Tibial artery (tissue), 4 donors: ENCODE measurements around the gene KCNT1.

Experiments
- DNase-seq, 2 donors: peaks; one replicate each; pipeline ENCODE4 v3.0.0-alpha.2; 2019
- H3K27ac ChIP-seq, 2 donors: fragments of 200-600 bp; sonication (generic) in 1 of 2; 1 replicate in 1 of 2; 2 replicates in 1 of 2; pipeline ENCODE4 v1.5.1; 2018 to 2019; ENCODE audit warnings: mild to moderate bottlenecking in 1 of 2
- H3K27me3 ChIP-seq, 2 donors: fragments of 200-600 bp; sonication (generic) in 1 of 2; one replicate each; pipeline versions ENCODE4 v1.5.1 to v1.6.0; 2016 to 2019
- H3K36me3 ChIP-seq, 3 donors: fragments of 200-600 bp; sonication (generic) in 2 of 3; one replicate each; pipeline ENCODE4 v1.5.1; 2016 to 2019; ENCODE audit warnings: mild to moderate bottlenecking in 2 of 3
- H3K4me1 ChIP-seq, 4 donors: fragments of 200-600 bp; sonication (generic) in 2 of 4; 1 replicate in 3 of 4; 2 replicates in 1 of 4; pipeline ENCODE4 v1.5.1; 2016 to 2019
- H3K4me3 ChIP-seq, 2 donors: fragments of 200-600 bp; sonication (generic) in 1 of 2; 1 replicate in 1 of 2; 2 replicates in 1 of 2; pipeline ENCODE4 v1.5.1; 2018 to 2019; ENCODE audit warnings: mild to moderate bottlenecking in 2 of 2
- H3K9me3 ChIP-seq, 3 donors: fragments of 200-600 bp; sonication (generic) in 1 of 3; one replicate each; pipeline ENCODE4 v1.5.1; 2016 to 2019
- intact Hi-C: fragments of 100-400 bp; cut with DNase I; formaldehyde crosslinking; loops from one replicate; pipeline ENCODE4 v1.15.0; 2023; ENCODE audit warnings: low total_unique reads
- TF ChIP-seq, protein P1 (sequence below), 2 experiments: fragments of 200-600 bp in 1 of 2; fragments of 450-650 bp in 1 of 2; IDR thresholded peaks; one replicate each; pipeline ENCODE4 v1.5.1; 2017 to 2019; ENCODE audit warnings: antibody characterized with exemption in 2 of 2, mild to moderate bottlenecking in 1 of 2, moderate library complexity in 1 of 2

The KCNT1 gene

DNA sequence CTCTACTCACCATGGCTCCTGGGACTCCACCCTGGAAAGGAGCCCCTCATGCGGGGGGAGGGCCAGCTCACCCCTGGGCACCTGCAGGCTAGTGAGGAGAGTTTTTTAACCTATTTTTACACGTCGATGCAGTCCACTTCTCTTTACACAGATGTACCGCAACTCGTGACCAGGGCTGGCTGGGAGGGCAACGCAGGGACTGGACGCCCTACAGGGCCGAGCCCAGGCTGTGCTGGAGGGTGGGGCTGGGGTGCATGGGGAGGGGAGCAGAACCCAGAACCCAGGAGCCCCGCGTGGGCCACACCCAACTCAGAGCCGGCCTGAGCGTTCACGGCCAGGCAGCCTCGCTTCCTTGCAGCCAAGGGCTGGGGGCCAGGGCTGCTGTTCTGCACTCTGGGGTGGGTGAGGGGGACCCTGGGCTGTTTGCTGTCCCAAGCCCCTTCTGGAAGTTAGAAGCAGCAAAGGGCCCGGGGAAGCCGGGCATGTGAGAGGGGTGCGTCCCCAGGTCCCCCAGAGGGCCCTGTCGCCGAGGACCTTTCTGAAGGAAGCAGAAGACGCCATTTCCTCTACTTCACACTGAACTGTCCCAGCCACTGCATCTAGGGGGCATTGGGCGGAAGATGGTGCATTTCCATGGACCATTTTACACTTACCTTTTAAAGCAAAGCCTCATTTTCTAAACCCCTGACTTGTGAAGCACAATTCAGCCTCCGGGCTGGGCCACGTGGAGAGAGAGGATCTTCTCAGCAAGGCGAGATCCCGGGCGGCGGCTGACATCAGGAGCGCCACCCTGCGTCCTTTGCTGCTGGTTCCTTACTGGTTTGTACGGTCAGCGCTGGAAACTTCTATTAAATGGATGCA, 90.5 kb downstream of the KCNT1 start:
- no peak overlapping the region for H3K4me3 ChIP-seq
- DNase-seq: no peak
- TF ChIP-seq, protein P1, sequence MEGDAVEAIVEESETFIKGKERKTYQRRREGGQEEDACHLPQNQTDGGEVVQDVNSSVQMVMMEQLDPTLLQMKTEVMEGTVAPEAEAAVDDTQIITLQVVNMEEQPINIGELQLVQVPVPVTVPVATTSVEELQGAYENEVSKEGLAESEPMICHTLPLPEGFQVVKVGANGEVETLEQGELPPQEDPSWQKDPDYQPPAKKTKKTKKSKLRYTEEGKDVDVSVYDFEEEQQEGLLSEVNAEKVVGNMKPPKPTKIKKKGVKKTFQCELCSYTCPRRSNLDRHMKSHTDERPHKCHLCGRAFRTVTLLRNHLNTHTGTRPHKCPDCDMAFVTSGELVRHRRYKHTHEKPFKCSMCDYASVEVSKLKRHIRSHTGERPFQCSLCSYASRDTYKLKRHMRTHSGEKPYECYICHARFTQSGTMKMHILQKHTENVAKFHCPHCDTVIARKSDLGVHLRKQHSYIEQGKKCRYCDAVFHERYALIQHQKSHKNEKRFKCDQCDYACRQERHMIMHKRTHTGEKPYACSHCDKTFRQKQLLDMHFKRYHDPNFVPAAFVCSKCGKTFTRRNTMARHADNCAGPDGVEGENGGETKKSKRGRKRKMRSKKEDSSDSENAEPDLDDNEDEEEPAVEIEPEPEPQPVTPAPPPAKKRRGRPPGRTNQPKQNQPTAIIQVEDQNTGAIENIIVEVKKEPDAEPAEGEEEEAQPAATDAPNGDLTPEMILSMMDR (IDR thresholded peaks at IDR 0.05): no peak
- H3K27ac ChIP-seq: no peak overlapping the region
- peaks cover 0 to 10% (median 6%) of the 10 kb centered on the region in 4 donors for H3K4me1 ChIP-seq
- intact Hi-C loops: no loop called here
- H3K27me3 ChIP-seq: peaks cover 0 to 10% of the 10 kb centered on the region in 2 donors
- no peaks in the 10 kb centered on the region for H3K9me3 ChIP-seq
- no peaks in the 10 kb centered on the region for H3K36me3 ChIP-seq

GRCh38 chr9:135793221-135794056, 91.5 kb downstream of the KCNT1 start:
- Histone ChIP-seq H3K27ac (no peak overlapping the region), H3K4me3 (no peak overlapping the region), H3K27me3 (peaks cover 0 to 6% of the 10 kb centered on the region in 2 donors), H3K9me3 (no peaks in the 10 kb centered on the region), H3K4me1 (peaks cover 0 to 19% (median 15%) of the 10 kb centered on the region in 4 donors), H3K36me3 (no peaks in the 10 kb centered on the region)
- no peak for DNase-seq
- intact Hi-C loops: no loop called here
- TF ChIP-seq, protein P1 (IDR thresholded peaks at IDR 0.05): no peak

DNA sequence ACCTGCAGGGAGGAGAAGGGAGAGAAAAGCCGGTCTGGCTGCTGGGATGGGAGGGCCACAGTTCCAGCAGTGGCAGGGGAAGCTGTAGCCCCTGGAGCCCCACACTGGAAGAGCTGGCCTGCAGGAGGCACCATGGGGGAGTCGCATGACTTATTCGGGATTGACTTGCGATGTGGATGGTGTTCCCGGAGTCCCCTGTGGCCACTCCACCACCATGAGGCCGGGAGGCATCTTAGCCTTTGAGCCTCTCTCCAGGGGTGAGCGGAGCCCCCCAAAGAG, 92.0 kb downstream of the KCNT1 start:
- Histone ChIP-seq H3K4me3 (no peak overlapping the region), H3K4me1 (peaks cover 0 to 23% (median 18%) of the 10 kb centered on the region in 4 donors), H3K27ac (no peak overlapping the region), H3K36me3 (no peaks in the 10 kb centered on the region), H3K27me3 (peaks cover 0 to under 1% of the 10 kb centered on the region in 2 donors), H3K9me3 (no peaks in the 10 kb centered on the region)
- DNase-seq: no peak
- TF ChIP-seq, protein P1 (IDR thresholded peaks at IDR 0.05): no peak
- intact Hi-C loops: no loop called here

DNA sequence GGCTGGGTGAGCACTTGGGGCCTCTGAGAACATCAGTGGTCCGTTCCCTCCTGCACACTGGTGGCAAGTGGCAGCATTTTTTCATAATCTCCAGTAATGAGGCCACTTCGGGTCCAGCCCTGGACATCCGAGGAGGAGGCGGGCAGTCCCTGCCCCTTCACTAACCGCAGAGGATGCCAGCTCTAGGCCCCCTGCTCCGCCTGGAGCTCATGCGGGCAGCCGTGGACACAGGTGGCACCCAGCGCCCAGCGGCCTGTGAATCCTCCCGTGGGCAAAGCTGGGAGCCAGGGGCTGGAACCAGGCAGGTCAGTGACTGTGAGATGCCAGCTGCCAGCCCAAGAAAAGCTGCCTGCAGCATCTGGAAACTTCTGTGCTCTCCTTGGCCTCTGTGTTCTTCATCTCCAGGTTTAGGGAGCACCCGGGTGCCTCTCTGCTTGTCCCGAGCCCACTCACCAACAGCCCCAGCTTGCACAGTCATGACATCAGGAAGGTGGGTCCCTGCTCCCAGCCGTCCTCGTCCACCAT, 92.4 kb downstream of the KCNT1 start:
- Histone ChIP-seq H3K4me1 (peaks cover 0 to 23% (median 18%) of the 10 kb centered on the region in 4 donors), H3K27me3 (no peaks in the 10 kb centered on the region), H3K36me3 (no peaks in the 10 kb centered on the region), H3K4me3 (no peak overlapping the region), H3K9me3 (no peaks in the 10 kb centered on the region), H3K27ac (no peak overlapping the region)
- no peak for DNase-seq
- intact Hi-C loops: no loop called here
- TF ChIP-seq, protein P1 (IDR thresholded peaks at IDR 0.05): no peak

GRCh38 chr9:135795391-135795790, 93.4 kb downstream of the KCNT1 start:
- H3K4me1 ChIP-seq: peaks cover 0 to 23% (median 18%) of the 10 kb centered on the region in 4 donors
- no peaks in the 10 kb centered on the region for H3K36me3 ChIP-seq
- no peak overlapping the region for H3K4me3 ChIP-seq
- intact Hi-C loops: no loop called here
- no peak for DNase-seq
- H3K27ac ChIP-seq: no peak overlapping the region
- H3K9me3 ChIP-seq: no peaks in the 10 kb centered on the region
- H3K27me3 ChIP-seq: no peaks in the 10 kb centered on the region
- TF ChIP-seq, protein P1 (IDR thresholded peaks at IDR 0.05): no peak
